ENCODE data around the gene PBOV1. TPM values are rescaled to one million over a fixed set of nuclear protein-coding genes. Genes with fewer than 3 reads are reported as not detected.

Gene PBOV1
- total and polyA plus RNA-seq, 4 experiments from 2014 or later = not detected

DNA sequence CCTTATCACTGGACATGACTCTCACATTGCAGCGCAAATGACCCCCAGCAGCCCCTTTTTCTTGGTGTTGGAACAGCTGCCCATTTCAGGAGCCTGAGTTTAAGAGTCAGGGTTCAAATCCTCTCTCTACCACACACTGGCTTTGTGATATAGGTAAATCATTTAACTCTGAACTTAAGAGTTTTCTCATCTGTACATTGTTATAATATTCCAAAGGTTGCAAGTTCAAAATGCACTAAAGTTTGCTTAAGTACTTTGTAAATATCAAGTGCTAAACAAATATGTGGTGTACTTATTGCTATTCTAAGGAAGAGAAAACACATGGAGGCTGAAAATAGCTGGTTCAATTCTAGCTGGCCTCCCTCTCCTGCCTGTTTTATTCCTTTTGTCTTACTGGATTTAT is 39.3 kb upstream of the PBOV1 start:
- H3K27ac ChIP-seq (ENCODE audit: low read depth, low read length) = no peak overlapping the region
- H3K4me1 Mint-ChIP-seq = no peaks in the 10 kb centered on the region
- ChIA-PET CTCF (ENCODE audit: partially characterized antibody) (no interaction called here), POLR2A (ENCODE audit: partially characterized antibody) (no interaction called here)
- H3K9me3 ChIP-seq (ENCODE audit: control insufficient read depth in 1 of 2, low read length in 2 of 2) = no peaks in the 10 kb centered on the region
- H3K27me3 Mint-ChIP-seq = peaks cover 12 to 19% of the 10 kb centered on the region in 2 donors
- no peaks in the 10 kb centered on the region for H3K36me3 ChIP-seq (ENCODE audit: insufficient read depth, low read length)
- H3K4me3 ChIP-seq (ENCODE audit: low read length in 2 of 2) = no peak overlapping the region
- no peaks in the 10 kb centered on the region for H3K9me3 Mint-ChIP-seq
- H3K27me3 ChIP-seq (ENCODE audit: insufficient read depth, low read length) = no peaks in the 10 kb centered on the region
- H3K4me3 Mint-ChIP-seq = no peak overlapping the region
- H3K4me1 ChIP-seq (ENCODE audit: insufficient read depth, low read length) = no peaks in the 10 kb centered on the region
- intact Hi-C loops (cut with micrococcal nuclease) = no loop called here
- H3K36me3 Mint-ChIP-seq = no peaks in the 10 kb centered on the region
- H3K27ac Mint-ChIP-seq = no peak overlapping the region
- no peak for DNase-seq

DNA sequence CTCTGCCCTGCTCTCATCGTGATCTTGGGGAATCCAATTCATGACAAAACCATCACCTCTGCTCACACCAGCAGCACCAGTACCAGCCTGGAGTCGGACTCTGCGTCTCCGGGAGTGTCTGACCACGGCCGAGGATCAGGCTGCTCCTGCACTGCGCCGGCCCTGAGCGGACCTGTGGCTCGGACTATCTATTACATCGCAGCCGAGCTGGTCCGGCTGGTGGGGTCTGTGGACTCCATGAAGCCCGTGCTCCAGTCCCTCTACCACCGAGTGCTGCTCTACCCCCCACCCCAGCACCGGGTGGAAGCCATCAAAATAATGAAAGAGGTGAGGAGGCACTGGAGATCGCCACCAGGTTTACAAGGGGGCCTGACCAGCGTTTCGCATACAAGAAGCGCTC is 37.2 kb upstream of the PBOV1 start:
- no peak overlapping the region for H3K4me3 Mint-ChIP-seq
- no peak for DNase-seq
- no peaks in the 10 kb centered on the region for H3K36me3 Mint-ChIP-seq
- H3K36me3 ChIP-seq (ENCODE audit: insufficient read depth, low read length) = no peaks in the 10 kb centered on the region
- no peaks in the 10 kb centered on the region for H3K4me1 Mint-ChIP-seq
- no peaks in the 10 kb centered on the region for H3K9me3 Mint-ChIP-seq
- ChIA-PET POLR2A (ENCODE audit: partially characterized antibody) (no interaction called here), CTCF (ENCODE audit: partially characterized antibody) (no interaction called here)
- peaks cover 12 to 22% of the 10 kb centered on the region in 2 donors for H3K27me3 Mint-ChIP-seq
- intact Hi-C loops (cut with micrococcal nuclease) = no loop called here
- no peaks in the 10 kb centered on the region for H3K4me1 ChIP-seq (ENCODE audit: insufficient read depth, low read length)
- H3K9me3 ChIP-seq (ENCODE audit: control insufficient read depth in 1 of 2, low read length in 2 of 2) = no peaks in the 10 kb centered on the region
- H3K27ac Mint-ChIP-seq = no peak overlapping the region
- no peaks in the 10 kb centered on the region for H3K27me3 ChIP-seq (ENCODE audit: insufficient read depth, low read length)
- H3K27ac ChIP-seq (ENCODE audit: low read depth, low read length) = no peak overlapping the region
- no peak overlapping the region for H3K4me3 ChIP-seq (ENCODE audit: low read length in 2 of 2)

DNA sequence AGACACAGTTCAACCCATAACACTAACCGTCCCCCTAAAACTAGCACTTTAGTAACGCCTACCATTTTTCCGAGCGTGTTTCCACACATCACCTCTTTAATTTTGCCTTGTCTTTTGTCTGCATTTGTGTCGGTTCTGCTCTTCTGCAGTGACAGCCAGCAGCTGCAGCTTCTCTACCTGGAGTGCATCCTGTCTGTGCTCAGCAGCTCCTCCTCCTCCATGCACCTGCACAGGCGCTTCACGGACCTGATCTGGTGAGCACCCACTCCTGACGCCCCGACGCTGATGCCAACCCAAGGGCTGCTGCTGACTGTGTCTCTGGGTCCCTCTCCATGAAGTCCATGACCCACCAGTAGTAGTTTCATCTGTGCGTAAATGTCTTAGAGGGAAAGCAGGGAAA is 35.4 kb upstream of the PBOV1 start:
- Mint-ChIP-seq H3K9me3 (no peaks in the 10 kb centered on the region), H3K4me1 (no peaks in the 10 kb centered on the region), H3K27ac (no peak overlapping the region), H3K27me3 (peaks cover 10 to 16% of the 10 kb centered on the region in 2 donors), H3K4me3 (no peak overlapping the region), H3K36me3 (no peaks in the 10 kb centered on the region)
- CTCF ChIA-PET (ENCODE audit: partially characterized antibody) = no interaction called here
- Histone ChIP-seq H3K9me3 (ENCODE audit: control insufficient read depth in 1 of 2, low read length in 2 of 2) (no peaks in the 10 kb centered on the region), H3K27ac (ENCODE audit: low read depth, low read length) (no peak overlapping the region), H3K27me3 (ENCODE audit: insufficient read depth, low read length) (no peaks in the 10 kb centered on the region), H3K36me3 (ENCODE audit: insufficient read depth, low read length) (no peaks in the 10 kb centered on the region), H3K4me1 (ENCODE audit: insufficient read depth, low read length) (no peaks in the 10 kb centered on the region), H3K4me3 (ENCODE audit: low read length in 2 of 2) (no peak overlapping the region)
- intact Hi-C loops (cut with micrococcal nuclease) = no loop called here
- POLR2A ChIA-PET (ENCODE audit: partially characterized antibody) = no interaction called here
- no peak for DNase-seq

DNA sequence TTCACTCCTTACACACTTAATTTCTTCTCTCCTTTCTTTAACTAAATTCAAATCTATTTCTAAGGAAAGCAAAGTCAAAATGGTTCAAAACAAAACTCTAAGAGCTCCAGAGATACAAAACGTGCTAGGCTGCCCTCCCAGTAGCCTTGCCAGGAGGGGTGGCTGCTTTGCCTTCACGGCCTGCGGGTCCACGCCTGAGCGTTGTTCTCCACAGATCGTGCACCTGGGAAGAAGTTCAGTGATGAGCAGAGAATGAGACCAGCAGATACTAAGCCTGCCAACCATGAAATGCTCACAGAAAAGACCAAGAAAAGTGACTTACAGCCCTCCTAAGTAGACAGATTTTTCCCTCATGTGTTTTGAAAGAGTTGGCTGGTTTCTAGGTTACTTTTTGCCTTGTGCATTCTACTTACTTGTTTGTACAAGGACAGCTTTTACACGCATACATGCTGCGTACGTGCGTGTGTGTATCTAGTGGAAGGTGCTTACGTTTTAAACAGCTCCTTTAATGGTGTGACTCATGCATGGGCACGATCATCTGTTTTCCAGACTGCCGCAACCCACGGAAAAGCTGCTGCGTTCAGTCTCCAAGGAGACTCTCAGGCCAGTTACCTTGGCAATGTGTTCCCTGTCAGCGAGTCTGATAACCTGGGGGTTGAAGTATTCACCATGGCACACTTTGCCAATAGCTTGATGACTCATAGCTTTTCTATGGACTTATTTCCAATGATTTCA is 32.4 kb upstream of the PBOV1 start:
- Histone ChIP-seq H3K27me3 (ENCODE audit: insufficient read depth, low read length) (no peaks in the 10 kb centered on the region), H3K27ac (ENCODE audit: low read depth, low read length) (no peak overlapping the region), H3K4me1 (ENCODE audit: insufficient read depth, low read length) (no peaks in the 10 kb centered on the region), H3K4me3 (ENCODE audit: low read length in 2 of 2) (no peak overlapping the region), H3K36me3 (ENCODE audit: insufficient read depth, low read length) (no peaks in the 10 kb centered on the region), H3K9me3 (ENCODE audit: control insufficient read depth in 1 of 2, low read length in 2 of 2) (no peaks in the 10 kb centered on the region)
- intact Hi-C loops (cut with micrococcal nuclease) = no loop called here
- H3K36me3 Mint-ChIP-seq = no peaks in the 10 kb centered on the region
- CTCF ChIA-PET (ENCODE audit: partially characterized antibody) = no interaction called here
- no peaks in the 10 kb centered on the region for H3K9me3 Mint-ChIP-seq
- POLR2A ChIA-PET (ENCODE audit: partially characterized antibody) = no interaction called here
- no peak for DNase-seq
- no peak overlapping the region for H3K4me3 Mint-ChIP-seq
- no peak overlapping the region for H3K27ac Mint-ChIP-seq
- H3K4me1 Mint-ChIP-seq = no peaks in the 10 kb centered on the region
- peaks cover under 1 to 8% of the 10 kb centered on the region in 2 donors for H3K27me3 Mint-ChIP-seq

DNA sequence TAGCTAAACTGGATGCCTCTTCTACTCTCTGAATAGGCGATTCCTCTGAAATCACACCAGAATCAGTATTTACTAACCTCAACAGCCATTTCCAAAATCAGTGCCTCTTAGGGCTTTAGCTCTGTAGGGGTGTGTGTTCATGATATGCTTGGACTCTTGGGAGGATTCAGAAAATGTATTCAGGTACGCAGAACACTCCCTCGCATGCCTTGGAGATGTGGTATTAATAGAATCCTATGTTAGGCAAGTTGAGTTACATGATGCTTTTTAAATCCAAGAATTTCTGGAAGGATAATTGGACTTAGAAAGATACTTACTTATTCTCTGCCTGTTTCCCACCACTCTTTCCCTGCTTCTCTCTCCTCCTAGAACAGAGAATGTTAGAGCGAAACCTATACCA is 31.8 kb upstream of the PBOV1 start:
- H3K27me3 ChIP-seq (ENCODE audit: insufficient read depth, low read length) = no peaks in the 10 kb centered on the region
- no peak for DNase-seq
- POLR2A ChIA-PET (ENCODE audit: partially characterized antibody) = no interaction called here
- Mint-ChIP-seq H3K27me3 (peaks cover 0 to 8% of the 10 kb centered on the region in 2 donors), H3K9me3 (no peaks in the 10 kb centered on the region), H3K4me1 (no peaks in the 10 kb centered on the region), H3K27ac (no peak overlapping the region), H3K4me3 (no peak overlapping the region), H3K36me3 (no peaks in the 10 kb centered on the region)
- H3K36me3 ChIP-seq (ENCODE audit: insufficient read depth, low read length) = no peaks in the 10 kb centered on the region
- H3K9me3 ChIP-seq (ENCODE audit: control insufficient read depth in 1 of 2, low read length in 2 of 2) = no peaks in the 10 kb centered on the region
- intact Hi-C loops (cut with micrococcal nuclease) = no loop called here
- H3K4me3 ChIP-seq (ENCODE audit: low read length in 2 of 2) = no peak overlapping the region
- CTCF ChIA-PET (ENCODE audit: partially characterized antibody) = no interaction called here
- no peak overlapping the region for H3K27ac ChIP-seq (ENCODE audit: low read depth, low read length)
- H3K4me1 ChIP-seq (ENCODE audit: insufficient read depth, low read length) = no peaks in the 10 kb centered on the region

DNA sequence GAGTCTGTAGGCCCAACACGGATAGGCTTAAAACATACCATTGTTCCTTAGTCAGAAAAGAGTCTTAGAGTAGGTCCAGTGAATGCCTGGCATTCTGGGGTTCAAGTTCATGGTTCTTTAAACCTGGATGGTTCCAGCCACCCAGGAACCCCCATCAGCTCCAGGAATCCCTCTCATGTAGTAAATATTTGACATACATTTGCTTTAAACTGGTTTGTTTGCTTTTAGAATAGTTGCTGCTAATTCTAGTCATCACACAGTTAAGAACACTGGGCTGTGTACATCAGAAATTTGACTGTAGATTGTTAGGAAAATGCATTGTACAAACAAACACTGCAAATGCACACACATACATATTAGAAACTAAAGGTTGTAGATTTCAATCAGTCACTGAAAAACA is 30.6 kb upstream of the PBOV1 start:
- Histone ChIP-seq H3K4me1 (ENCODE audit: insufficient read depth, low read length) (no peaks in the 10 kb centered on the region), H3K27me3 (ENCODE audit: insufficient read depth, low read length) (no peaks in the 10 kb centered on the region), H3K4me3 (ENCODE audit: low read length in 2 of 2) (no peak overlapping the region), H3K9me3 (ENCODE audit: control insufficient read depth in 1 of 2, low read length in 2 of 2) (no peaks in the 10 kb centered on the region), H3K27ac (ENCODE audit: low read depth, low read length) (no peak overlapping the region), H3K36me3 (ENCODE audit: insufficient read depth, low read length) (no peaks in the 10 kb centered on the region)
- Mint-ChIP-seq H3K36me3 (no peaks in the 10 kb centered on the region), H3K4me3 (no peak overlapping the region), H3K9me3 (no peaks in the 10 kb centered on the region), H3K4me1 (no peaks in the 10 kb centered on the region), H3K27me3 (peaks cover 0 to 10% of the 10 kb centered on the region in 2 donors), H3K27ac (no peak overlapping the region)
- ChIA-PET CTCF (ENCODE audit: partially characterized antibody) (no interaction called here), POLR2A (ENCODE audit: partially characterized antibody) (no interaction called here)
- DNase-seq = no peak
- intact Hi-C loops (cut with micrococcal nuclease) = no loop called here

DNA sequence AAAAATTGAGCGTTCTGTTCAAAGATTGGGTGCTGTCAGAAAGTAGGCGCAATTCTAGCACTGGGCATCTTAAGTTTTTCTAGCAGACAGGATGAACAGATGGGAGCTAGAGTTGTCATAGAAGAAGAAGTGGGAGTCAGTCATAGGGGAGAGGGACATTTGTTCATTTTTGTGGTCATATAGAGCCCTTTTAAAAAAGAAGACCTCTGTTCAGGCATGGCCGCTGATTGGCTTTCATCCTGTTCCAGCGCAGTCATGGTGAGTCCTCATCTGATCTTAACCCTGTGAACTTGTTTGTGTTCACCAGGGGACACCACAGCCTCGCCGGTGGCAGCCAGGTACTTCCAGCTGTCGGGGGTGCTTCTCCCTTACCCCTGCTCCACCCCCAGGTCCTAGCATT is 29.7 kb upstream of the PBOV1 start:
- ChIA-PET POLR2A (ENCODE audit: partially characterized antibody) (no interaction called here), CTCF (ENCODE audit: partially characterized antibody) (no interaction called here)
- no peak overlapping the region for H3K27ac Mint-ChIP-seq

More for the DNA sequence above, 29.7 kb upstream of the PBOV1 start:
- Histone ChIP-seq H3K4me1 (ENCODE audit: insufficient read depth, low read length) (no peaks in the 10 kb centered on the region), H3K9me3 (ENCODE audit: control insufficient read depth in 1 of 2, low read length in 2 of 2) (no peaks in the 10 kb centered on the region), H3K27ac (ENCODE audit: low read depth, low read length) (no peak overlapping the region), H3K27me3 (ENCODE audit: insufficient read depth, low read length) (no peaks in the 10 kb centered on the region), H3K36me3 (ENCODE audit: insufficient read depth, low read length) (no peaks in the 10 kb centered on the region), H3K4me3 (ENCODE audit: low read length in 2 of 2) (no peak overlapping the region)
- Mint-ChIP-seq H3K27me3 (peaks cover 0 to 8% of the 10 kb centered on the region in 2 donors), H3K4me1 (no peaks in the 10 kb centered on the region), H3K36me3 (no peaks in the 10 kb centered on the region), H3K9me3 (no peaks in the 10 kb centered on the region), H3K4me3 (no peak overlapping the region)
- intact Hi-C loops (cut with micrococcal nuclease) = no loop called here
- no peak for DNase-seq
